HepG2 (cell line): ENCODE measurements around the gene RING1. TPM values are rescaled to one million over a fixed set of nuclear protein-coding genes. Genes with fewer than 3 reads are reported as not detected.
A peak's percentile ranks its signal among the peaks of the same experiment; 100 is the strongest.

Experiments
- ARNTL ChIP-seq: sonication (generic); formaldehyde crosslinking; IDR thresholded peaks from 2 replicates; pipeline ENCODE4 v1.4.0; 2020; ENCODE audit warnings: mild to moderate bottlenecking, missing genetic modification reagents
- BHLHE40 ChIP-seq: IDR thresholded peaks from 2 replicates; pipeline ENCODE4 v1.6.1; 2011; ENCODE audit warnings: low read length, improper control_type of control experiment
- FOXK2 ChIP-seq: fragments of 450-650 bp; IDR thresholded peaks from 2 replicates; pipeline ENCODE4 v1.6.1; 2016
- GLI4 ChIP-seq: sonication (generic); formaldehyde crosslinking; IDR thresholded peaks from 2 replicates; pipeline ENCODE4 v1.5.1; 2020; ENCODE audit warnings: missing genetic modification reagents, mild to moderate bottlenecking, moderate library complexity, borderline replicate concordance
- JUN ChIP-seq: sonication (generic); formaldehyde crosslinking; IDR thresholded peaks from 2 replicates; pipeline ENCODE4 v1.4.0; 2020; ENCODE audit warnings: mild to moderate bottlenecking, missing genetic modification reagents
- KLF11 ChIP-seq: IDR thresholded peaks from 2 replicates; pipeline ENCODE4 v1.6.1; 2016; ENCODE audit warnings: missing compliant biosample characterization
- MAF1 ChIP-seq: sonication (generic); formaldehyde crosslinking; IDR thresholded peaks from 2 replicates; pipeline ENCODE4 v1.5.0; 2020; ENCODE audit warnings: missing genetic modification reagents, borderline replicate concordance
- TMF1 ChIP-seq: sonication (generic); formaldehyde crosslinking; IDR thresholded peaks from 2 replicates; pipeline ENCODE4 v1.8.1; 2022; ENCODE audit warnings: low read depth, missing genetic modification reagents
- ZMYM2 ChIP-seq: sonication (generic); formaldehyde crosslinking; IDR thresholded peaks from 2 replicates; pipeline ENCODE4 v1.8.0; 2022; ENCODE audit warnings: mild to moderate bottlenecking, missing genetic modification reagents
- ZNF354B ChIP-seq: sonication (generic); formaldehyde crosslinking; IDR thresholded peaks from 2 replicates; pipeline ENCODE4 v1.8.0; 2022; ENCODE audit warnings: mild to moderate bottlenecking, missing genetic modification reagents
- ZNF407 ChIP-seq: sonication (generic); formaldehyde crosslinking; IDR thresholded peaks from one replicate; pipeline ENCODE4 v1.5.1; 2020; ENCODE audit warnings: mild to moderate bottlenecking, missing genetic modification reagents; ENCODE audit errors: not compliant biosample characterization
- ZNF570 ChIP-seq: sonication (generic); formaldehyde crosslinking; IDR thresholded peaks from 2 replicates; pipeline ENCODE4 v1.4.0; 2020; ENCODE audit warnings: mild to moderate bottlenecking, missing genetic modification reagents, borderline replicate concordance
- ZNF773 ChIP-seq: sonication (generic); formaldehyde crosslinking; IDR thresholded peaks from 2 replicates; pipeline ENCODE4 v1.4.0; 2020; ENCODE audit warnings: missing genetic modification reagents, borderline replicate concordance
- polyA plus RNA-seq, 8 experiments: library from polyadenylated mRNA; depleted of rRNA in 3 of 8; stranded (reverse) in 7 of 8; unstranded in 1 of 8; fragments of >200 nt; fragmentation: Illumina TruSeq in 4 of 8; extraction: Trizol in 4 of 8; gene quantifications; 2 replicates each; pipeline versions ENCODE4 v1.2.1 to v1.2.3, GENCODE V29; 2011 to 2016; ENCODE audit warnings: low read depth in 4 of 8, missing spikeins in 1 of 8, mixed read lengths in 1 of 8; ENCODE audit not compliant: insufficient read depth in 1 of 8
- total RNA-seq, 5 experiments: library from RNA; depleted of rRNA; stranded (reverse); fragments of >200 nt; fragmentation: Illumina TruSeq; extraction: Trizol; gene quantifications; 2 replicates each; pipeline ENCODE4 v1.2.3, GENCODE V29; 2016; ENCODE audit warnings: low read depth in 1 of 5
- TF ChIP-seq, protein P1 (sequence below): fragments of 450-650 bp; IDR thresholded peaks from 2 replicates; pipeline ENCODE4 v1.6.1; 2017; ENCODE audit warnings: mild to moderate bottlenecking
- TF ChIP-seq, protein P2 (sequence below): IDR thresholded peaks from 2 replicates; pipeline ENCODE4 v1.6.1; 2012; ENCODE audit warnings: low read length, improper control_type of control experiment

The RING1 gene
- total and polyA plus RNA-seq, 2 of the 13 experiments (the other 11 are each of a cell fraction or from before 2014, with no cell fraction given) = 23.9 to 33.6 TPM

GRCh38 chr6:33204415-33205190 lies 3.7 kb upstream of the RING1 start, which contains the start of gene HSD17B8 (continued):
- TF ChIP-seq, protein P1, sequence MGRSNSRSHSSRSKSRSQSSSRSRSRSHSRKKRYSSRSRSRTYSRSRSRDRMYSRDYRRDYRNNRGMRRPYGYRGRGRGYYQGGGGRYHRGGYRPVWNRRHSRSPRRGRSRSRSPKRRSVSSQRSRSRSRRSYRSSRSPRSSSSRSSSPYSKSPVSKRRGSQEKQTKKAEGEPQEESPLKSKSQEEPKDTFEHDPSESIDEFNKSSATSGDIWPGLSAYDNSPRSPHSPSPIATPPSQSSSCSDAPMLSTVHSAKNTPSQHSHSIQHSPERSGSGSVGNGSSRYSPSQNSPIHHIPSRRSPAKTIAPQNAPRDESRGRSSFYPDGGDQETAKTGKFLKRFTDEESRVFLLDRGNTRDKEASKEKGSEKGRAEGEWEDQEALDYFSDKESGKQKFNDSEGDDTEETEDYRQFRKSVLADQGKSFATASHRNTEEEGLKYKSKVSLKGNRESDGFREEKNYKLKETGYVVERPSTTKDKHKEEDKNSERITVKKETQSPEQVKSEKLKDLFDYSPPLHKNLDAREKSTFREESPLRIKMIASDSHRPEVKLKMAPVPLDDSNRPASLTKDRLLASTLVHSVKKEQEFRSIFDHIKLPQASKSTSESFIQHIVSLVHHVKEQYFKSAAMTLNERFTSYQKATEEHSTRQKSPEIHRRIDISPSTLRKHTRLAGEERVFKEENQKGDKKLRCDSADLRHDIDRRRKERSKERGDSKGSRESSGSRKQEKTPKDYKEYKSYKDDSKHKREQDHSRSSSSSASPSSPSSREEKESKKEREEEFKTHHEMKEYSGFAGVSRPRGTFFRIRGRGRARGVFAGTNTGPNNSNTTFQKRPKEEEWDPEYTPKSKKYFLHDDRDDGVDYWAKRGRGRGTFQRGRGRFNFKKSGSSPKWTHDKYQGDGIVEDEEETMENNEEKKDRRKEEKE = no peak
- TF ChIP-seq MAF1 (CRISPR knock-in tag) (no peak), JUN (CRISPR knock-in tag) (peak; percentile 36; the same call in 1 of the 2 replicates), ZNF773 (CRISPR knock-in tag) (peak; percentile 49; the same call in 1 of the 2 replicates), GLI4 (no peak), ARNTL (peak; percentile 48; the same call in 1 of the 2 replicates), ZMYM2 (CRISPR knock-in tag) (no peak), KLF11 (peak; percentile 58; the same call in 1 of the 2 replicates), ZNF407 (CRISPR knock-in tag) (peak; percentile 48), TMF1 (CRISPR knock-in tag) (peak; percentile 61; the same call in 1 of the 2 replicates), ZNF354B (CRISPR knock-in tag) (peak; percentile 82; the same call in 1 of the 2 replicates), FOXK2 (no peak), BHLHE40 (peak; percentile 18; the same call in 1 of the 2 replicates), ZNF570 (CRISPR knock-in tag) (0 out of 2 replicates have a peak, but pooled peaks have one; percentile 52)
- TF ChIP-seq, protein P2, sequence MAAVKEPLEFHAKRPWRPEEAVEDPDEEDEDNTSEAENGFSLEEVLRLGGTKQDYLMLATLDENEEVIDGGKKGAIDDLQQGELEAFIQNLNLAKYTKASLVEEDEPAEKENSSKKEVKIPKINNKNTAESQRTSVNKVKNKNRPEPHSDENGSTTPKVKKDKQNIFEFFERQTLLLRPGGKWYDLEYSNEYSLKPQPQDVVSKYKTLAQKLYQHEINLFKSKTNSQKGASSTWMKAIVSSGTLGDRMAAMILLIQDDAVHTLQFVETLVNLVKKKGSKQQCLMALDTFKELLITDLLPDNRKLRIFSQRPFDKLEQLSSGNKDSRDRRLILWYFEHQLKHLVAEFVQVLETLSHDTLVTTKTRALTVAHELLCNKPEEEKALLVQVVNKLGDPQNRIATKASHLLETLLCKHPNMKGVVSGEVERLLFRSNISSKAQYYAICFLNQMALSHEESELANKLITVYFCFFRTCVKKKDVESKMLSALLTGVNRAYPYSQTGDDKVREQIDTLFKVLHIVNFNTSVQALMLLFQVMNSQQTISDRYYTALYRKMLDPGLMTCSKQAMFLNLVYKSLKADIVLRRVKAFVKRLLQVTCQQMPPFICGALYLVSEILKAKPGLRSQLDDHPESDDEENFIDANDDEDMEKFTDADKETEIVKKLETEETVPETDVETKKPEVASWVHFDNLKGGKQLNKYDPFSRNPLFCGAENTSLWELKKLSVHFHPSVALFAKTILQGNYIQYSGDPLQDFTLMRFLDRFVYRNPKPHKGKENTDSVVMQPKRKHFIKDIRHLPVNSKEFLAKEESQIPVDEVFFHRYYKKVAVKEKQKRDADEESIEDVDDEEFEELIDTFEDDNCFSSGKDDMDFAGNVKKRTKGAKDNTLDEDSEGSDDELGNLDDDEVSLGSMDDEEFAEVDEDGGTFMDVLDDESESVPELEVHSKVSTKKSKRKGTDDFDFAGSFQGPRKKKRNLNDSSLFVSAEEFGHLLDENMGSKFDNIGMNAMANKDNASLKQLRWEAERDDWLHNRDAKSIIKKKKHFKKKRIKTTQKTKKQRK = no peak
